ENCODE results near the gene TCERG1L. TPM values are rescaled to one million over a fixed set of nuclear protein-coding genes. Genes with fewer than 3 reads are reported as not detected.

Gene TCERG1L
- total RNA-seq, 1 donor from 2014 or later = not detected

DNA sequence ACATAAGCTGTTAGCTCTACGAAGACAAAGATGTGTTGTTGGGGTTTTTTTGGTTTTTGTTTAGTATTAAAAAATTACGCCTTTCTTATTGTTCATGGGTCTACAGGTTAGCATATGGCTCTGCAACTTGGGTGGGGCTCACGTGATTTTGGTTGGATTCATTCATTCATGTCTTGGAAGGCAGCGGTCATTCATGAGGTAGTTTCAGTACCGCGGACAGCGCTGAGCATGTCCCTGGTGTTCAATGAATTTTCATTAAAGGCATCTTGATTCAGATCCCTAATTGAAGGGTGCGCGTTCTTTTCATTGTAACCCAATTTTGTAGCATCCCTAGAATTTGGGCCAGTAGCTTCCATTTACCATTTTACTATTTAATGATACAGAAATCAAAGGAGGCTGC is 42.9 kb upstream of the TCERG1L start:
- Histone ChIP-seq H3K4me3 (no peak overlapping the region), H3K9me3 (no peaks in the 10 kb centered on the region), H3K27ac (no peak overlapping the region), H3K4me1 (no peaks in the 10 kb centered on the region), H3K27me3 (peaks cover 2% of the 10 kb centered on the region), H3K36me3 (no peaks in the 10 kb centered on the region)
- DNase-seq = no peak
- no peak for ATAC-seq
- TF ChIP-seq, protein P1, sequence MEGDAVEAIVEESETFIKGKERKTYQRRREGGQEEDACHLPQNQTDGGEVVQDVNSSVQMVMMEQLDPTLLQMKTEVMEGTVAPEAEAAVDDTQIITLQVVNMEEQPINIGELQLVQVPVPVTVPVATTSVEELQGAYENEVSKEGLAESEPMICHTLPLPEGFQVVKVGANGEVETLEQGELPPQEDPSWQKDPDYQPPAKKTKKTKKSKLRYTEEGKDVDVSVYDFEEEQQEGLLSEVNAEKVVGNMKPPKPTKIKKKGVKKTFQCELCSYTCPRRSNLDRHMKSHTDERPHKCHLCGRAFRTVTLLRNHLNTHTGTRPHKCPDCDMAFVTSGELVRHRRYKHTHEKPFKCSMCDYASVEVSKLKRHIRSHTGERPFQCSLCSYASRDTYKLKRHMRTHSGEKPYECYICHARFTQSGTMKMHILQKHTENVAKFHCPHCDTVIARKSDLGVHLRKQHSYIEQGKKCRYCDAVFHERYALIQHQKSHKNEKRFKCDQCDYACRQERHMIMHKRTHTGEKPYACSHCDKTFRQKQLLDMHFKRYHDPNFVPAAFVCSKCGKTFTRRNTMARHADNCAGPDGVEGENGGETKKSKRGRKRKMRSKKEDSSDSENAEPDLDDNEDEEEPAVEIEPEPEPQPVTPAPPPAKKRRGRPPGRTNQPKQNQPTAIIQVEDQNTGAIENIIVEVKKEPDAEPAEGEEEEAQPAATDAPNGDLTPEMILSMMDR (IDR thresholded peaks at IDR 0.05) = no peak
- intact Hi-C loops (cut with DNase I) = no loop called here

DNA sequence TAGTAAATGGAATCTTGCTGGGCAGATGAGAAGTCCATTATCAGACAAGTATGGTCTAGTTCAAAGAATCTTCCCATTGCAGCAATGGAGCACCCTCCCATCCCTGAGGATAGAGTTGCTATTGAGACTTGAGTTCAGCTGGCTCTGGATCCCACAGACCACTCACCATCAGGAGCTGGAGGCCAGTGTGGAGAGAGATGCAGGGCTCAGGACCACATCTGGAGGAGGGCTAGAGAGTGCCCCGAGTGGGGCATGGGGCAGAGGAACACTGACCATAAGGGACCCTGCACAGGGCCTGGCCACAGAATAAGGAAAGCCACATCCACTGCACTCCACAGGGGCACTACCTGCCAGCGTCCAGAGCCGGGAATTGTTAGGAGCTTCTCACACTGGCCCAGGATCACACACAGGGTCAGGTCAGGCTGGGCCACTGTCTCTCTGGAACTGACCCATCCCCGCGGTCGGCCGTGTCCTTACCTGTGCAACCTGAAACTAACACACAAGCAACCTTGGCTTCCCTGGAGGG is 41.3 kb upstream of the TCERG1L start:
- Histone ChIP-seq H3K4me1 (no peaks in the 10 kb centered on the region), H3K4me3 (no peak overlapping the region), H3K27me3 (no peaks in the 10 kb centered on the region), H3K36me3 (no peaks in the 10 kb centered on the region), H3K27ac (no peak overlapping the region), H3K9me3 (no peaks in the 10 kb centered on the region)
- TF ChIP-seq, protein P1 (IDR thresholded peaks at IDR 0.05) = no peak
- DNase-seq = no peak
- ATAC-seq = peak; percentile 28
- intact Hi-C loops (cut with DNase I) = no loop called here

DNA sequence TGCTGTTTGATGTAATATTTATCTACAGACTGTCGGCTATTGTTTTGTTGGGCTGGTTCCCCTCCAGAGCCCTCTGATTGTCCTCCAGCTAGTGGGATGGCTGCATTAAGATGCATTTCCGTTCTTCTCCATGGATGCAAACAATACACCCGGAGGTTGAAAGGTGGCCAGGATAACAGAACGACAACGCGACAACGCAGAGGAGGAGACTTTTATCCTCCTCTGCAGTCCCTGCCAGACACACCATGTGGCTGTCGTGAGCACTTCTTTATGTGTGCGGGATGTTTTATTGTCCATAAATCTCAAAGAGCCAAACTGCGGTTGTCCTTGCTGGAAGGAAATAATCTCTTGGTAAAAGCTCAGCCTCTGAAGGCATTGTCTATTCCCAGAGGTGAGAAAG is 39.1 kb upstream of the TCERG1L start:
- no peaks in the 10 kb centered on the region for H3K36me3 ChIP-seq
- H3K4me1 ChIP-seq = no peaks in the 10 kb centered on the region
- H3K27me3 ChIP-seq = no peaks in the 10 kb centered on the region
- TF ChIP-seq, protein P1 (IDR thresholded peaks at IDR 0.05) = no peak
- ATAC-seq = no peak
- DNase-seq = no peak
- no peak overlapping the region for H3K4me3 ChIP-seq
- intact Hi-C loops (cut with DNase I) = no loop called here
- H3K27ac ChIP-seq = no peak overlapping the region
- H3K9me3 ChIP-seq = no peaks in the 10 kb centered on the region

DNA sequence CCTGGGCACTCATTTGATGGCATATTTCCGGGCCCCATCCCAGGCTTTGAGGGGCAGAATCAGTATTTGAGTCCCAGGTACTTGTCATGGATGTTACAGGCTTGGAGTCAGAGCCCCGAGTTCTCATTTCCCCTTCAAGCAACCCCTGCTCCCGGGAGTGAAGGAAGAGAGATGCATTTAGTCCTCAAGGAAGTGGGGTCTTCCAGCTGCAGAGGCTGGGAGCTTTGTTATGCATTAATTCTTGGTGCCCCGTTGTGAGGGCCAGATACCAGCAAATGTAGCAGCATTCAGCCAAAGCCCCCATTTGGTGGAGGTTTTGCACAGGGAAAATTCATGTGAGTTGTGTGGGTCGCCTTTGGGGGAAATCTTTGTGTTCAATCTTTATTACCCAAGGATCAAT is 38.7 kb upstream of the TCERG1L start:
- intact Hi-C loops (cut with DNase I) = no loop called here
- H3K4me3 ChIP-seq = no peak overlapping the region
- TF ChIP-seq, protein P1 (IDR thresholded peaks at IDR 0.05) = no peak
- H3K27me3 ChIP-seq = no peaks in the 10 kb centered on the region
- DNase-seq = no peak
- no peaks in the 10 kb centered on the region for H3K4me1 ChIP-seq
- no peak for ATAC-seq
- H3K9me3 ChIP-seq = no peaks in the 10 kb centered on the region
- no peak overlapping the region for H3K27ac ChIP-seq
- H3K36me3 ChIP-seq = no peaks in the 10 kb centered on the region

DNA sequence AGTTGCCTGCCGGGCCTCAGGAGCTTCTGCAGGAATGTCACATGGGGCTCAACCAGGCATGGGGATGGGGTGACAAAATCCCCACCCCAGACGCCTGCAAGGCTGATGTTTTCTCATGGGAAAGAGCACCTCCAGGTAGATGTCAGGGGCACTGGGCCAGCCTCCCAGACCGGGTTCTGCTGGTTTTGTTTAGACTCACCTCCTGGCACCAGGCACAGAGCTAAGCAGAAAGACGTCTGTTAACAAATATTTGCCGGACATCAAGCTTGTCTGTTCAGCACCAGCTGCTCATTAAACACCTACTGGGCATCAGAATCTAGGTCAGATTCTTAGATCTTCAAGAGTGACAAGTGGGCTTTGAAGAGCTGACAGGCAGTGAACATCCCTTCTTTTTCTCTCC is 34.9 kb upstream of the TCERG1L start:
- TF ChIP-seq, protein P1 (IDR thresholded peaks at IDR 0.05) = no peak
- ATAC-seq = no peak
- H3K9me3 ChIP-seq = no peaks in the 10 kb centered on the region
- H3K4me1 ChIP-seq = no peaks in the 10 kb centered on the region
- H3K4me3 ChIP-seq = no peak overlapping the region
- no peaks in the 10 kb centered on the region for H3K27me3 ChIP-seq
- no peaks in the 10 kb centered on the region for H3K36me3 ChIP-seq
- intact Hi-C loops (cut with DNase I) = no loop called here
- H3K27ac ChIP-seq = no peak overlapping the region
- DNase-seq = no peak

DNA sequence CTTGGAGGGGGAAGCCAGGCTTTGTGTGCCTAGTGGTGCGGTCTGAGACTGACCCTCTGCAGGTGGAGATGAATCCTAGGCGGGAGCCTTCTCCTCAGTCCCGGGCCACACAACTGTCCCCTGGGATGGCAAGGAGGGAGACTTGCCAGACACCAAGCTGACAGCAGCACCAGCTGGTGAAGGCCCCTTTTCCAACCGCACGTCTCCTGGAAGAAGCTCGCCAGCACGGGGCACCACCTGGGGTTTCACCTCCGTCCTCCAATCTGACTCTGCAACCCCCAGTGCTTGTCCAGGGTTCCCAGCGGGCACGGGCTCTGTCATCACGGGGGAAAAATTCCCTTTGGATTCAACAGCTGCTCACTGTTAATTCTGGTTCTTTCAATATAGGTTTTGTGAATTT is 34.2 kb upstream of the TCERG1L start:
- no peak overlapping the region for H3K27ac ChIP-seq
- H3K4me1 ChIP-seq = no peaks in the 10 kb centered on the region
- no peaks in the 10 kb centered on the region for H3K27me3 ChIP-seq
- no peaks in the 10 kb centered on the region for H3K36me3 ChIP-seq
- intact Hi-C loops (cut with DNase I) = no loop called here
- TF ChIP-seq, protein P1 (IDR thresholded peaks at IDR 0.05) = no peak
- no peaks in the 10 kb centered on the region for H3K9me3 ChIP-seq
- no peak overlapping the region for H3K4me3 ChIP-seq
- ATAC-seq = no peak
- DNase-seq = no peak

Measured in upper lobe of right lung (tissue), 1 donor.